HG03066 (cell line): ENCODE results near the gene CTTNBP2.

Experiments used
- ATAC-seq: cut with Tn5 transposase; IDR thresholded peaks from one replicate; pipeline ENCODE4 v1.9.1; 2021; ENCODE audit warnings: low read depth; ENCODE audit not compliant: unreplicated experiment

The CTTNBP2 gene

GRCh38 chr7:117661328-117661727, 211.9 kb downstream of the CTTNBP2 start:
- ATAC-seq, result no peak
